SK-N-SH (cell line): ENCODE data around the gene CHST6.

ENCODE experiments used
- FOXM1 ChIP-seq: IDR thresholded peaks from 2 replicates; pipeline ENCODE4 v1.4.0; 2012; ENCODE audit warnings: low read depth, mild to moderate bottlenecking
- TEAD4 ChIP-seq: IDR thresholded peaks from 2 replicates; pipeline ENCODE4 v1.4.0; 2012; ENCODE audit warnings: mild to moderate bottlenecking, borderline replicate concordance; ENCODE audit not compliant: insufficient read depth
- ZBTB33 ChIP-seq: IDR thresholded peaks from 2 replicates; pipeline ENCODE4 v1.4.0; 2012; ENCODE audit warnings: low read depth, borderline replicate concordance
- TF ChIP-seq, protein P1 (sequence below): fragments of 200-600 bp; sonication (generic); IDR thresholded peaks from 2 replicates; pipeline ENCODE4 v1.6.1; 2017; ENCODE audit warnings: antibody characterized with exemption, mild to moderate bottlenecking, moderate library complexity

DNA sequence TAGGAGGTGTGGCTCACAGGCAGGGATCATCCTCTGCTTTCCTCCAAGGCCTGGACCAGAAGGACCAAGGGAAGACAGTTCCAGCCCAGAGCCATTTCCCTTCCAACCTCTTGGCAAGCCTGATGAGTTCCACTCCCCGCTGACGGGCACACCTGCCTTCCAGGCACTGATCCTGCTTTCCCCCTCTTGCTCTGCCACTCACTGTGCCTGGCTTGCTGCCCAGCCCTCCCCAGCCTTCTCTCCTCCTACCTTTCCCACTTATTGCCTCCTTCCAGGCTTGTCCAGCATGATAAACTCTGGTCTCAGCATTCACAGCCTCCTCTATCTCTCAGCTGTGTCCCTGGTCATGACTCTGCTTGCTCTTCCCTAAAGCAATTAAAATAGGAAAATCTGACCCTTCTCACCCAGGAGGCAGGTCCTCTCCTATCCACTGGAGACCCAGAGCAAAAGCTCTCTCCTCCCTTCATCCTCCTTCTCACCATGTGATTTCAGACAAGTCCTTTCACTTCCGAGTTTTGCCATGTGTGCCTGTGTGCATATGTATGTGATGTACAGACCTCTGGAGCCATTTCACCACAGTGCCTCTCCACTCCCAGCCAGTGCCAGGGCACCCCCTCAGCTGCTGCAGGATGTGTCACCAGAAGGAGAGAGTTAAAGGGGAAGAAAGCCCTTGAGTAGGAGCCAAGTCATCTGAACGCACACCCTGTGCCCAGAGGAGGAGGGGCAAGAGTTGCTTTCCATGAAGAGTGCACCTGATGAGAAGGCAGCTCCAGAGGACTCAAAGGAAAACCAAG, 17.4 kb downstream of the CHST6 start:
- TF ChIP-seq, protein P1, sequence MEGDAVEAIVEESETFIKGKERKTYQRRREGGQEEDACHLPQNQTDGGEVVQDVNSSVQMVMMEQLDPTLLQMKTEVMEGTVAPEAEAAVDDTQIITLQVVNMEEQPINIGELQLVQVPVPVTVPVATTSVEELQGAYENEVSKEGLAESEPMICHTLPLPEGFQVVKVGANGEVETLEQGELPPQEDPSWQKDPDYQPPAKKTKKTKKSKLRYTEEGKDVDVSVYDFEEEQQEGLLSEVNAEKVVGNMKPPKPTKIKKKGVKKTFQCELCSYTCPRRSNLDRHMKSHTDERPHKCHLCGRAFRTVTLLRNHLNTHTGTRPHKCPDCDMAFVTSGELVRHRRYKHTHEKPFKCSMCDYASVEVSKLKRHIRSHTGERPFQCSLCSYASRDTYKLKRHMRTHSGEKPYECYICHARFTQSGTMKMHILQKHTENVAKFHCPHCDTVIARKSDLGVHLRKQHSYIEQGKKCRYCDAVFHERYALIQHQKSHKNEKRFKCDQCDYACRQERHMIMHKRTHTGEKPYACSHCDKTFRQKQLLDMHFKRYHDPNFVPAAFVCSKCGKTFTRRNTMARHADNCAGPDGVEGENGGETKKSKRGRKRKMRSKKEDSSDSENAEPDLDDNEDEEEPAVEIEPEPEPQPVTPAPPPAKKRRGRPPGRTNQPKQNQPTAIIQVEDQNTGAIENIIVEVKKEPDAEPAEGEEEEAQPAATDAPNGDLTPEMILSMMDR: no peak
- TF ChIP-seq FOXM1: no peak
- no peak for TF ChIP-seq TEAD4
- no peak for TF ChIP-seq ZBTB33
